Ascending aorta (tissue), 2 donors: Measurements from ENCODE around the gene ZIC2. TPM values are rescaled to one million over a fixed set of nuclear protein-coding genes. Genes with fewer than 3 reads are reported as not detected.

Source experiments
- DNase-seq, 2 donors: peaks; one replicate each; pipeline ENCODE4 v3.0.0-alpha.2; 2019; ENCODE audit warnings: low spot score in 2 of 2
- H3K27ac ChIP-seq, 2 donors: fragments of 200-600 bp; sonication (generic); one replicate each; pipeline ENCODE4 v1.5.1; 2016 to 2017; ENCODE audit warnings: mild to moderate bottlenecking in 1 of 2
- H3K27me3 ChIP-seq: fragments of 200-600 bp; sonication (generic); one replicate; pipeline ENCODE4 v1.5.1; 2017
- H3K36me3 ChIP-seq, 2 donors: fragments of 200-600 bp; sonication (generic); one replicate each; pipeline ENCODE4 v1.5.1; 2016
- H3K4me1 ChIP-seq, 2 donors: fragments of 200-600 bp; sonication (generic); one replicate each; pipeline ENCODE4 v1.5.1; 2016 to 2017; ENCODE audit warnings: mild to moderate bottlenecking in 1 of 2
- H3K4me3 ChIP-seq, 2 donors: fragments of 200-600 bp; sonication (generic); one replicate each; pipeline ENCODE4 v1.5.1; 2016 to 2017; ENCODE audit warnings: mild to moderate bottlenecking in 1 of 2
- H3K9me3 ChIP-seq, 2 donors: fragments of 200-600 bp; sonication (generic); one replicate each; pipeline ENCODE4 v1.5.1; 2016
- CTCF ChIP-seq, 3 experiments: fragments of 200-600 bp in 2 of 3; fragments of 450-650 bp in 1 of 3; sonication (generic) in 2 of 3; IDR thresholded peaks; one replicate each; pipeline ENCODE4 v1.5.1; 2016 to 2019; ENCODE audit warnings: antibody characterized with exemption in 3 of 3, mild to moderate bottlenecking in 1 of 3, moderate library complexity in 1 of 3
- intact Hi-C: fragments of 100-400 bp; cut with DNase I; formaldehyde crosslinking; loops from one replicate; pipeline ENCODE4 v1.15.1; 2023
- total RNA-seq: library from RNA; depleted of rRNA; stranded (reverse); fragments of >200 nt; gene quantifications from one replicate; pipeline ENCODE4 v1.1.0, GENCODE V29; 2016

The ZIC2 gene
- total RNA-seq, 1 donor from 2014 or later, result not detected

DNA sequence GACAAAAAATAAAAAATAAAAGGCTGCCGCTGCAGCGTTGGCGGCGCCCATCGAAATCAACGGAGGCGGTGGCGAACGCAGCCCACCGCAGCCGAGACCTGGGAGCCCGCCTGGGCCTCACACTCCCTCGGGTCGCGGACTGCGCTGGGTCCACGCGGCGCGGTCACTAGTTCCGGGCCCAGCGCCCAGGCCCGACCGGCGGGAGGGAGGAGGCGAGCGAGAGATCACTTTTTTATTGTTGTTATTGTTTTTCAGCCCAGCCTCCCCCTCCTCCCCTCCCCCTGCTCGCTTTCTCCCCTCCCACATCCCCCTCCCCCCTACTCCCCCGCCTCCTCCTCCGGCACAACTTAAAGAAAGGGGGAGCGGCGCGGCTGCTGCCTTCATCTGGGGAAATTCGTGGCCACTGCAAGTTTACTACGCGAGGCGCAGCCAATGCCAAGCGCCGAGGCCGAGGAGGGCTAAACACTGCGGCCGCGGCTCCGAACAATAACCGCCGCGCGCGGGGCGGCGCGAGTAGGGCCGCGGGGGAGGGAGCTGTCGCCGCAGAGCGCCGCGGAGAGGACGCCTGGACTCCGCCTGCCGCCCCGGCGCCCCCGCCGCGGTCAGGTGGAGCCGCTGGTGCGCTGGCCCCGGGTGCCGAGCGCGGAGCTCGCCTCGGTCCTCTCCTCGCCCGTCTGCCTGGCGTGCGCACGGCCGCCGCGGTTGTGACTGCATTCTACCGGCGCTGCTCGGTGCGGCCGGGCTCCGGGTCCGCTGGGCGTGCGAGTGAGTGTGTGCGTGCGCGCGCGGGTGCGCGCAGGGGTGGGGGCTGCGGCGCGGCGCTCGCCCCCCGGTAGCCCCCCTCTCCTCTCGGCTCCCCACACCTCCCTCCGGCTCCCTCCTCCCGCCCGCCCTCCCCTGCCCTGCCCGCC lies 505 bp upstream of the ZIC2 start:
- Histone ChIP-seq H3K27me3 (peaks cover 55% of the 10 kb centered on the region), H3K27ac (no peak overlapping the region), H3K9me3 (no peaks in the 10 kb centered on the region), H3K4me1 (peaks cover 7 to 22% of the 10 kb centered on the region in 2 donors), H3K36me3 (no peaks in the 10 kb centered on the region), H3K4me3 (peak overlapping the region; percentile 63 to 66)
- no peak for TF ChIP-seq CTCF (IDR thresholded peaks at IDR 0.05)
- peak in 1 of 2 donors; percentile 63 for DNase-seq
- intact Hi-C loops, result loop anchor here (10.0 kb wide), 1 partner anchor 786 kb away; no protein-coding TSS in a partner anchor

DNA sequence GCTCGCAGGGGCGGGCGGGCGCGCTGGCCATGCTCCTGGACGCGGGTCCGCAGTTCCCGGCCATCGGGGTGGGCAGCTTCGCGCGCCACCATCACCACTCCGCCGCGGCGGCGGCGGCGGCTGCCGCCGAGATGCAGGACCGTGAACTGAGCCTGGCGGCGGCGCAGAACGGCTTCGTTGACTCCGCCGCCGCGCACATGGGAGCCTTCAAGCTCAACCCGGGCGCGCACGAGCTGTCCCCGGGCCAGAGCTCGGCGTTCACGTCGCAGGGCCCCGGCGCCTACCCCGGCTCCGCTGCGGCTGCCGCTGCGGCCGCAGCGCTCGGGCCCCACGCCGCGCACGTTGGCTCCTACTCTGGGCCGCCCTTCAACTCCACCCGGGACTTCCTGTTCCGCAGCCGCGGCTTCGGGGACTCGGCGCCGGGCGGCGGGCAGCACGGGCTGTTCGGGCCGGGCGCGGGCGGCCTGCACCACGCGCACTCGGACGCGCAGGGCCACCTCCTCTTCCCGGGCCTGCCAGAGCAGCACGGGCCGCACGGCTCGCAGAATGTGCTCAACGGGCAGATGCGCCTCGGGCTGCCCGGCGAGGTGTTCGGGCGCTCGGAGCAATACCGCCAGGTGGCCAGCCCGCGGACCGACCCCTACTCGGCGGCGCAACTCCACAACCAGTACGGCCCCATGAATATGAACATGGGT lies 599 bp downstream of the ZIC2 start:
- H3K4me3 ChIP-seq, result peak overlapping the region; percentile 63 to 66
- H3K27ac ChIP-seq, result no peak overlapping the region
- no peak for TF ChIP-seq CTCF (IDR thresholded peaks at IDR 0.05)
- no peaks in the 10 kb centered on the region for H3K36me3 ChIP-seq
- H3K27me3 ChIP-seq, result peaks cover 62% of the 10 kb centered on the region
- no peaks in the 10 kb centered on the region for H3K9me3 ChIP-seq
- peaks cover 7 to 22% of the 10 kb centered on the region in 2 donors for H3K4me1 ChIP-seq
- intact Hi-C loops, result loop anchor here (10.0 kb wide), 1 partner anchor 787 kb away; no protein-coding TSS in a partner anchor
- DNase-seq, result peak in 1 of 2 donors; percentile 62

GRCh38 chr13:99982731-99983498 lies 1.3 kb downstream of the ZIC2 start:
- Histone ChIP-seq H3K4me3 (peak overlapping the region; percentile 63 to 66), H3K9me3 (no peaks in the 10 kb centered on the region), H3K4me1 (peaks cover 7 to 22% of the 10 kb centered on the region in 2 donors), H3K27me3 (peaks cover 67% of the 10 kb centered on the region), H3K27ac (no peak overlapping the region), H3K36me3 (no peaks in the 10 kb centered on the region)
- TF ChIP-seq CTCF (IDR thresholded peaks at IDR 0.05), result no peak
- intact Hi-C loops, result loop anchor here (10.0 kb wide), 1 partner anchor 788 kb away; no protein-coding TSS in a partner anchor
- no peak for DNase-seq

GRCh38 chr13:99983499-99984401 lies 2.2 kb downstream of the ZIC2 start:
- no peak for TF ChIP-seq CTCF (IDR thresholded peaks at IDR 0.05)
- intact Hi-C loops, result loop anchor here (10.0 kb wide), 1 partner anchor 789 kb away; no protein-coding TSS in a partner anchor
- no peak for DNase-seq
- no peaks in the 10 kb centered on the region for H3K36me3 ChIP-seq
- H3K4me3 ChIP-seq, result no peak overlapping the region
- H3K27ac ChIP-seq, result no peak overlapping the region
- H3K9me3 ChIP-seq, result no peaks in the 10 kb centered on the region
- H3K27me3 ChIP-seq, result peaks cover 61% of the 10 kb centered on the region
- H3K4me1 ChIP-seq, result peaks cover 7 to 22% of the 10 kb centered on the region in 2 donors
